ENCODE results near the gene STK11IP. TPM values are rescaled to one million over a fixed set of nuclear protein-coding genes. Genes with fewer than 3 reads are reported as not detected.

Gene STK11IP
- total RNA-seq, 1 experiment from 2014 or later = 35.6 TPM

DNA sequence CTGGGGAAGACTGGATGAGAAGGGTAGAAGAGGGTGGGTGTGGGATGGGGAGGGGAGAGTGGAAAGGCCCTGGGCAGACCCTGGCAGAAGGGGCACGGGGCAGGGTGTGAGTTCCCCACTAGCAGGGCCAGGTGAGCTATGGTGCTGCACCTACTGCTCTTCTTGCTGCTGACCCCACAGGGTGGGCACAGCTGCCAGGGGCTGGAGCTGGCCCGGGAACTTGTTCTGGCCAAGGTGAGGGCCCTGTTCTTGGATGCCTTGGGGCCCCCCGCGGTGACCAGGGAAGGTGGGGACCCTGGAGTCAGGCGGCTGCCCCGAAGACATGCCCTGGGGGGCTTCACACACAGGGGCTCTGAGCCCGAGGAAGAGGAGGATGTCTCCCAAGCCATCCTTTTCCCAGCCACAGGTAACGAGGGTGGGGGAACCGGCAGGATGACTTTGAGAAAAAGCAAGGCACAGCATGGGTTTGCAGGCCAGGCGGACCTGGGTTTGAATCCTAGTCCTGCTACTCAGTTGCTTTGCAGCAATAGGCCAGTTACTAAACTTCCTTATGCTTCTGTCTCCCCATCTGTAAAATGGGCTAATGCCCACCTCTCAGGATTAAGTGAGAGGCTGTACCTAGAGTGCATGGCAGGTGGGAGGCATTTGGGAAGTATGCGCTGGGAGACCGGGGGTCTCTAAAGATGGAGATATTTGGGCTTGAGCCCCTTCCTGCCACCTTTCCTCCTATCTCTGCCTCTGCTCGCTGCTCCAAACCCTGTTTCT is 25.2 kb upstream of the STK11IP start, which contains the start of gene INHA:
INHA (plus strand) TSS at position 74 of the 765 bp plus-strand sequence; CDS start at position 139, 65 bp downstream.
- H3K4me1 ChIP-seq (ENCODE audit: insufficient read depth, low read length, poor library complexity, severe bottlenecking) = peaks cover 14% of the 10 kb centered on the region
- ChIA-PET CTCF (no interaction called here), POLR2A (ENCODE audit: low non-redundant PET) (no interaction called here)
- intact Hi-C loops (cut with micrococcal nuclease; ENCODE audit: unreplicated experiment) = no loop called here
- peak within 1 kb of the TSS; percentile 70 for H3K4me3 ChIP-seq (ENCODE audit: low read depth, low read length, poor library complexity, severe bottlenecking)
- TF ChIP-seq EZH2 (IDR thresholded peaks at IDR 0.05; ENCODE audit: borderline replicate concordance, low read depth, low read length, poor library complexity, severe bottlenecking) = no peak
- TF ChIP-seq, protein P1, sequence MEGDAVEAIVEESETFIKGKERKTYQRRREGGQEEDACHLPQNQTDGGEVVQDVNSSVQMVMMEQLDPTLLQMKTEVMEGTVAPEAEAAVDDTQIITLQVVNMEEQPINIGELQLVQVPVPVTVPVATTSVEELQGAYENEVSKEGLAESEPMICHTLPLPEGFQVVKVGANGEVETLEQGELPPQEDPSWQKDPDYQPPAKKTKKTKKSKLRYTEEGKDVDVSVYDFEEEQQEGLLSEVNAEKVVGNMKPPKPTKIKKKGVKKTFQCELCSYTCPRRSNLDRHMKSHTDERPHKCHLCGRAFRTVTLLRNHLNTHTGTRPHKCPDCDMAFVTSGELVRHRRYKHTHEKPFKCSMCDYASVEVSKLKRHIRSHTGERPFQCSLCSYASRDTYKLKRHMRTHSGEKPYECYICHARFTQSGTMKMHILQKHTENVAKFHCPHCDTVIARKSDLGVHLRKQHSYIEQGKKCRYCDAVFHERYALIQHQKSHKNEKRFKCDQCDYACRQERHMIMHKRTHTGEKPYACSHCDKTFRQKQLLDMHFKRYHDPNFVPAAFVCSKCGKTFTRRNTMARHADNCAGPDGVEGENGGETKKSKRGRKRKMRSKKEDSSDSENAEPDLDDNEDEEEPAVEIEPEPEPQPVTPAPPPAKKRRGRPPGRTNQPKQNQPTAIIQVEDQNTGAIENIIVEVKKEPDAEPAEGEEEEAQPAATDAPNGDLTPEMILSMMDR (conservative IDR thresholded peaks at IDR 0.05; ENCODE audit: low read depth, low read length) = no peak
- no peaks in the 10 kb centered on the region for H3K9me3 ChIP-seq (ENCODE audit: low read depth, low read length, poor library complexity, severe bottlenecking)
- peak within 1 kb of the TSS; percentile 77 for H3K27ac ChIP-seq (ENCODE audit: low read depth, low read length, poor library complexity, severe bottlenecking)
- H3K36me3 ChIP-seq (ENCODE audit: insufficient read depth, low read length, poor library complexity, severe bottlenecking) = no peaks in the 10 kb centered on the region
- H3K27me3 ChIP-seq (replicated peaks; ENCODE audit: insufficient read depth, low read depth, low read length, poor library complexity) = no peaks in the 10 kb centered on the region
- no peak for DNase-seq (ENCODE audit: low spot score)
- BruUV-seq (replicated peaks) = no TSS peak

- H3K9me3 ChIP-seq (ENCODE audit: low read depth, low read length, poor library complexity, severe bottlenecking) = no peaks in the 10 kb centered on the region
- no peak for DNase-seq (ENCODE audit: low spot score)
- POLR2A ChIA-PET (ENCODE audit: low non-redundant PET) = no interaction called here
- H3K36me3 ChIP-seq (ENCODE audit: insufficient read depth, low read length, poor library complexity, severe bottlenecking) = no peaks in the 10 kb centered on the region
- no peak overlapping the region for H3K27ac ChIP-seq (ENCODE audit: low read depth, low read length, poor library complexity, severe bottlenecking)
- intact Hi-C loops (cut with micrococcal nuclease; ENCODE audit: unreplicated experiment) = no loop called here
- BruUV-seq (replicated peaks) = no TSS peak
- H3K4me1 ChIP-seq (ENCODE audit: insufficient read depth, low read length, poor library complexity, severe bottlenecking) = peaks cover 14% of the 10 kb centered on the region
- TF ChIP-seq EZH2 (IDR thresholded peaks at IDR 0.05; ENCODE audit: borderline replicate concordance, low read depth, low read length, poor library complexity, severe bottlenecking) = no peak
- TF ChIP-seq, protein P1 (conservative IDR thresholded peaks at IDR 0.05; ENCODE audit: low read depth, low read length) = no peak
- no peak overlapping the region for H3K4me3 ChIP-seq (ENCODE audit: low read depth, low read length, poor library complexity, severe bottlenecking)
- H3K27me3 ChIP-seq (replicated peaks; ENCODE audit: insufficient read depth, low read depth, low read length, poor library complexity) = no peaks in the 10 kb centered on the region
- CTCF ChIA-PET = interaction anchor here (0.6 kb wide), 1 partner anchor 117 kb away, joined by 3 read pairs; no protein-coding TSS in a partner anchor
Measured at GRCh38 chr2:219573166-219573565, 24.5 kb upstream of the STK11IP start.

- intact Hi-C loops (cut with micrococcal nuclease; ENCODE audit: unreplicated experiment) = no loop called here
- no peak overlapping the region for H3K27ac ChIP-seq (ENCODE audit: low read depth, low read length, poor library complexity, severe bottlenecking)
- no peak overlapping the region for H3K4me3 ChIP-seq (ENCODE audit: low read depth, low read length, poor library complexity, severe bottlenecking)
- H3K27me3 ChIP-seq (replicated peaks; ENCODE audit: insufficient read depth, low read depth, low read length, poor library complexity) = no peaks in the 10 kb centered on the region
- BruUV-seq (replicated peaks) = no TSS peak
- no peak for DNase-seq (ENCODE audit: low spot score)
- ChIA-PET CTCF (interaction anchor here (1.0 kb wide), 1 partner anchor 34 kb away, joined by 3 read pairs; no protein-coding TSS in a partner anchor), POLR2A (ENCODE audit: low non-redundant PET) (no interaction called here)
- TF ChIP-seq EZH2 (IDR thresholded peaks at IDR 0.05; ENCODE audit: borderline replicate concordance, low read depth, low read length, poor library complexity, severe bottlenecking) = no peak
- TF ChIP-seq, protein P1 (conservative IDR thresholded peaks at IDR 0.05; ENCODE audit: low read depth, low read length) = no peak
- H3K4me1 ChIP-seq (ENCODE audit: insufficient read depth, low read length, poor library complexity, severe bottlenecking) = peaks cover 13% of the 10 kb centered on the region
- no peaks in the 10 kb centered on the region for H3K9me3 ChIP-seq (ENCODE audit: low read depth, low read length, poor library complexity, severe bottlenecking)
- H3K36me3 ChIP-seq (ENCODE audit: insufficient read depth, low read length, poor library complexity, severe bottlenecking) = no peaks in the 10 kb centered on the region
Measured at GRCh38 chr2:219574484-219575311, 23.0 kb upstream of the STK11IP start.
